A673 (cell line): ENCODE data around the gene ANLN. TPM values are rescaled to one million over a fixed set of nuclear protein-coding genes. Genes with fewer than 3 reads are reported as not detected.

ENCODE experiments used
- BruUV-seq: library from RNA; stranded (reverse); fragments of 400-500 nt; replicated peaks from 2 replicates; lab custom pipeline; 2021; lab: Mats Ljungman, UMichigan
- CTCF ChIA-PET: fragments of 300-600 bp; sonication (Branson Sonifier 250); formaldehyde crosslinking; loops from one replicate; lab custom pipeline; 2022; ENCODE audit warnings: antibody characterized with exemption; lab: Charles Lee
- POLR2A ChIA-PET: fragments of 300-600 bp; sonication (Branson Sonifier 250); formaldehyde crosslinking; loops from one replicate; lab custom pipeline; 2022; ENCODE audit warnings: antibody characterized with exemption; ENCODE audit not compliant: low non-redundant PET; lab: Charles Lee
- DNase-seq: peaks from one replicate; pipeline ENCODE4 v3.0.0-alpha.2; 2015; ENCODE audit warnings: low spot score
- H3K27ac ChIP-seq: fragments of 200-600 bp; sonication (generic); 2 replicates; pipeline ENCODE4 v1.5.1; 2016; ENCODE audit warnings: mixed run types, low read depth, mild to moderate bottlenecking, mixed read lengths, antibody characterized with exemption, low read length; ENCODE audit not compliant: poor library complexity, severe bottlenecking
- H3K27me3 ChIP-seq: fragments of 200-600 bp; sonication (generic); replicated peaks from 2 replicates; pipeline ENCODE4 v1.6.1; 2017; ENCODE audit warnings: mixed run types, low read depth, mild to moderate bottlenecking, mixed read lengths, antibody characterized with exemption, low read length; ENCODE audit not compliant: insufficient read depth, poor library complexity
- H3K36me3 ChIP-seq: fragments of 200-600 bp; sonication (generic); 2 replicates; pipeline ENCODE4 v1.6.1; 2016; ENCODE audit warnings: mixed run types, mild to moderate bottlenecking, mixed read lengths, antibody characterized with exemption, low read length; ENCODE audit not compliant: insufficient read depth, poor library complexity, severe bottlenecking
- H3K4me1 ChIP-seq: fragments of 200-600 bp; sonication (generic); 2 replicates; pipeline ENCODE4 v1.6.1; 2017; ENCODE audit warnings: mixed run types, mild to moderate bottlenecking, mixed read lengths, antibody characterized with exemption, low read length; ENCODE audit not compliant: insufficient read depth, poor library complexity, severe bottlenecking
- H3K4me3 ChIP-seq: fragments of 200-600 bp; sonication (generic); 2 replicates; pipeline ENCODE4 v1.5.1; 2016; ENCODE audit warnings: low read depth, mixed run types, mild to moderate bottlenecking, mixed read lengths, low read length; ENCODE audit not compliant: poor library complexity, severe bottlenecking
- H3K9me3 ChIP-seq: fragments of 200-600 bp; sonication (generic); 2 replicates; pipeline ENCODE4 v1.6.1; 2016; ENCODE audit warnings: mixed run types, low read depth, mild to moderate bottlenecking, mixed read lengths, antibody characterized with exemption, low read length; ENCODE audit not compliant: poor library complexity, severe bottlenecking
- CTCF ChIP-seq: fragments of 300-800, 200-600 bp; sonication (generic); conservative IDR thresholded peaks from 2 replicates; pipeline ENCODE4 v1.5.1; 2017; ENCODE audit warnings: low read depth, mild to moderate bottlenecking, antibody characterized with exemption, low read length, moderate library complexity, mixed read lengths
- EZH2 ChIP-seq: fragments of 200-600 bp; sonication (generic); IDR thresholded peaks from 2 replicates; pipeline ENCODE4 v1.6.1; 2017; ENCODE audit warnings: borderline replicate concordance, low read depth, mild to moderate bottlenecking, mixed read lengths, antibody characterized with exemption, low read length; ENCODE audit not compliant: poor library complexity, severe bottlenecking
- intact Hi-C: fragments of 100-400 bp; cut with micrococcal nuclease; formaldehyde crosslinking; loops from one replicate; pipeline ENCODE4 v1.10.0; 2022; ENCODE audit not compliant: unreplicated experiment
- total RNA-seq: library from RNA; stranded (reverse); gene quantifications from 2 replicates; pipeline ENCODE4 v1.2.3, GENCODE V29; 2021

ANLN gene
- total RNA-seq, 1 experiment from 2014 or later = 164 TPM

GRCh38 chr7:36497775-36498174, 108.1 kb downstream of the ANLN start:
- intact Hi-C loops = no loop called here
- CTCF ChIA-PET = no interaction called here
- Histone ChIP-seq H3K27me3 (peaks cover 3% of the 10 kb centered on the region), H3K36me3 (no peaks in the 10 kb centered on the region), H3K4me1 (no peaks in the 10 kb centered on the region), H3K27ac (no peak overlapping the region), H3K4me3 (no peak overlapping the region), H3K9me3 (no peaks in the 10 kb centered on the region)
- no TSS peak for BruUV-seq
- DNase-seq = no peak
- POLR2A ChIA-PET = no interaction called here
- TF ChIP-seq EZH2 (no peak), CTCF (no peak)

Other genes starting within 250 kb of the ANLN start
- gene EEPD1, start 236.6 kb upstream of the ANLN start, total RNA-seq = 2.5 and 2.7 TPM in 2 replicates